ENCODE measurements around the gene YKT6.
A peak's percentile ranks its signal among the peaks of the same experiment; 100 is the strongest.

YKT6 gene

DNA sequence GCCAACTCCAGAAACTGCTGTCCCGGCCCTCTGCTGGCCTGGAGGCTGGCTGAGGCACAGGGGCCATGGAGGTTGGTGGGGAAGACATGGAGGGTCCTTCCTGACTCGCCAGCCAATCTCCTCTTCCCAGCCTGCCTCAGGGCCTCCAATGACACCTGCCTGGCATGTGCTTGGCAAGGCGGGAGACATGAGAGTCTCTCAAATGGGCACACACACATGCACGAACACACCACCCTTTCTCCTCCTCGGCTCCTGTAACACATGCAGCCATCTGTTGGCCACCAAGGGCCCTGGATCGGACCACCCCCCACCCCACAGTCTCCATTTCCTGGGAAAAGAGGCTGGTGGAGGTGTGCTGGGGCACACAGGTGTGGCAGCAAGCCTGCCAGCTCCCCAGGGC lies 56.4 kb downstream of the YKT6 start:
- TF ChIP-seq, protein P1, sequence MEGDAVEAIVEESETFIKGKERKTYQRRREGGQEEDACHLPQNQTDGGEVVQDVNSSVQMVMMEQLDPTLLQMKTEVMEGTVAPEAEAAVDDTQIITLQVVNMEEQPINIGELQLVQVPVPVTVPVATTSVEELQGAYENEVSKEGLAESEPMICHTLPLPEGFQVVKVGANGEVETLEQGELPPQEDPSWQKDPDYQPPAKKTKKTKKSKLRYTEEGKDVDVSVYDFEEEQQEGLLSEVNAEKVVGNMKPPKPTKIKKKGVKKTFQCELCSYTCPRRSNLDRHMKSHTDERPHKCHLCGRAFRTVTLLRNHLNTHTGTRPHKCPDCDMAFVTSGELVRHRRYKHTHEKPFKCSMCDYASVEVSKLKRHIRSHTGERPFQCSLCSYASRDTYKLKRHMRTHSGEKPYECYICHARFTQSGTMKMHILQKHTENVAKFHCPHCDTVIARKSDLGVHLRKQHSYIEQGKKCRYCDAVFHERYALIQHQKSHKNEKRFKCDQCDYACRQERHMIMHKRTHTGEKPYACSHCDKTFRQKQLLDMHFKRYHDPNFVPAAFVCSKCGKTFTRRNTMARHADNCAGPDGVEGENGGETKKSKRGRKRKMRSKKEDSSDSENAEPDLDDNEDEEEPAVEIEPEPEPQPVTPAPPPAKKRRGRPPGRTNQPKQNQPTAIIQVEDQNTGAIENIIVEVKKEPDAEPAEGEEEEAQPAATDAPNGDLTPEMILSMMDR (IDR thresholded peaks at IDR 0.05; ENCODE audit: low read depth, low read length, missing control alignments): no peak
- no peak for DNase-seq (ENCODE audit: extremely low read depth, low read depth)
- no peak overlapping the region for H3K4me3 ChIP-seq (replicated peaks; ENCODE audit: low read depth, low read length)

DNA sequence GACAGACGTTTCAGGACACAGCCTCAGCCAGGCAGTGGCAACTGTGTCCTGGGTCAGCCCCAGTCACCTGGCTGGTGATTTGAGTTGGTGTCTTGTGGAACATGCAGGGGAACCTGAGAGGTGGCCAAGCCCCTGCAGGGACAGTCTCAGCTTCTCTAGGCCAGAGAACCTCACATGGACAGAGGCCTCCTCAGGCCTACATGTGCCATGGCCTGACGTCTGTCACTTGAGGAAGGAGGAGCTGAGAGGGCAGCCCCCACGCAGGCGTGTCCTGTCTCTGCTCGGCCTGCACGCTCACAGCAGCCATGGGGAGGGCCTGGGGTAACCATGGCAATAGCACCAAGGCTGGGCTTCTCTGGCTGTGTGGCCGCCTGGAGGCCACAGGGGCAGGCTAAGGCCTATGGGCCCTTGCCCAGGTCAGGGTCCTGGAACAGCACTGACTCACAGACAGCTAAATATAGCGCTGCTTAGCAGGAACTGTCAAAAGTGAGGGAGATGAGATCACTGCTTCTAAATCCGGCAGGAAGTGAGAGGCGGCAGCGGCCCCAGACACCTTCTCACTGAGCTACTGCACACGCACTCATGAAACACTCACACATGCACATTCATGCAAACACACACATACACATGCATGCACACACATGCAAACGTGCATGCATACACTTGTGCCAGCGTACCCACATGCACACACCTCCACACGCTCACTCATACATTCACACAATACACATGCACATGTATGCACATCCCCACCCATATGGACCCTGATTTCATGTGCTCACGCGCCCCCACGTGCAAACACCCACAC lies 57.0 kb downstream of the YKT6 start:
- H3K4me3 ChIP-seq (replicated peaks; ENCODE audit: low read depth, low read length): no peak overlapping the region
- peak; percentile 77 for DNase-seq (ENCODE audit: extremely low read depth, low read depth)
- TF ChIP-seq, protein P1 (IDR thresholded peaks at IDR 0.05; ENCODE audit: low read depth, low read length, missing control alignments): no peak

DNA sequence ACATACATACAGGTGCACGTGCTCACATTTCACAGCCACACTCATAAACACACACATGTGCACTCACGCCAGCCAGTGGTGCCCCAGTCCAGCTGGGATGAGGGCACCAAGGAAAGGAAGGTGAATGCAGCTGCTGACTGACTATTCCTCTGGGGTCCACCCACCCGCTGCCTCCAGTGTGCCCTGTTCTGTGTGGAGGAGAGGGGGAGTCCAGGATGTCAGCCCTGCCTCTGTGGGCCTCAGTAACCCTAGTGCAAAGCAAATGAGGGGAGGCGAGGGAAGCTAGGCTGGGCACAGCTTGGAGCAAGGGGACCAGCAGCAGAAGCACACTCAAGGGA lies 57.6 kb downstream of the YKT6 start:
- H3K4me3 ChIP-seq (replicated peaks; ENCODE audit: low read depth, low read length): no peak overlapping the region
- TF ChIP-seq, protein P1 (IDR thresholded peaks at IDR 0.05; ENCODE audit: low read depth, low read length, missing control alignments): no peak
- DNase-seq (ENCODE audit: extremely low read depth, low read depth): no peak

DNA sequence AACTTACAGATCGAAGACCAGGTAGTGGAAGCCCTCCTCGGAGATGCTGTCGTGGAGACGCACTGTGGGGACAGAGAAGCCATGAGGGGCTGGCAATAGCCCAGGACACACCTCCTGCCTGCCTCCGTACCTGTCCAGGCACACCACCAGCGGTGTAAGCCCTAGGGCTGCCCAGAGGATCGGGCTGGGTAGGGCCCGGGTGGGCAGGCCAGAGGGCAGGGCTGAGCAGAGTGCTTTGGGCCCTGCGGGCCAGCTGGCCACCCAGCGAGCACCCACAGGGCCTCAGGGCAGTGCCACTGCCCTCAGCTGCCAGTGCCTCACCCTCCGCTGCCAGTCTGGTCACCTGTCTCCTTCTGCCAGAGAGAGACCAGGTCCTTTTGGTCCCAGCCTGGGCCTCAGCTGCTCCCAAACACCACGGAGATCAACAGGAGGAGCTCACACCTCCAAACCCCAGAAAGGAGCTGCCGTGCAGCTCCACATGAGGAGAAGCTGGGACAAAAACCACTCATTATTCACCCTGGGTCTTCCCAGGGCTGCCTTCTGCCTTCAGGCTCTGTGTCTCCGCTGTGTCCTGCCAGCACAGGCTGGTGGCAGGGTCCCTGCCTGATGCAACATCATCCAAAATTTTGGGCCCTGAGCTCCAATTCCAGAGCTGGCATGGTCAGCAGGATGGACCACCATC lies 58.2 kb downstream of the YKT6 start:
- TF ChIP-seq, protein P1 (IDR thresholded peaks at IDR 0.05; ENCODE audit: low read depth, low read length, missing control alignments): no peak
- H3K4me3 ChIP-seq (replicated peaks; ENCODE audit: low read depth, low read length): no peak overlapping the region
- no peak for DNase-seq (ENCODE audit: extremely low read depth, low read depth)

DNA sequence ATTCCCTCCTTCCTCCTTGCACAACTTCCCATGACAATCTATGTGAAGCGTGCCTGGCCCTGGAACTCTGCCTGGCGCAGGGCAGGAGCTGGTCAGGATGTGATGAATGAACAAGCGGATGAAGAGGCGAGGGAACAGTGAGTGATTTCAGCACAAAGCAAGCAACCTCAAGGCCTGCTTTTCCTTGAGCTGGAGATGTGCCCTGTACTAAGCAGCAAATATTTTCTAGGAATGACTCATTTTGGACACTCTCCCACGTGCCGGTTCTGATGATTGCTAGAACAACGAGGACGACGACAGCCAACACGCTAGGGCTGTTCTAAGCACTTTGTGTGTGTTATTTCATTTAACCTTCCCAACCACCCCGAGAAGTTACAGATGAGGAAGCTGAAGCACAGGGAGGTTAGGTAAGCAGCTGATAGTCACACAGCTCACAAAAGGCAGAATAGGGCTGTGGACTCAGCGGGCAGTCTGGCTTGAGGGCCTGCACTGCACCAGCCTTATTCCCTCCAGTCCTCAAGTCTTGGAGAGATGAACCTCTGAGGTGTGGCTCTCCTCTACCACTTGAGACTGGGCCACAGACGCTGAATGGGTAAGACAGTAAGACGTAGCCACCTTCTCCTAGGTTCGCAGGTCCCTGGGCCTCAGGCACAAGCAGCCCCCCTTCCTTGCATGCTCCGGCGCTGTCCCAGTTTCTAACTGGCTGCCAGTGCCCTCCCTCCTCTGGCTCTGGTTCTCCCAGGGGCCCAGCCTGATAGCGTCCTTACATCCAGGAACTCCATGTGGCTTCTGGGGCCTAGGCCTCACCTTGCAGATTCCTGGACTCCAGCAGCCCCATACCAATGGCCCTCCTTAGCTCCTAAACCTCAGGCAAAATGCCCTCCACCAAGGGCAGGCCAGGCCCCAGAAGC lies 59.0 kb downstream of the YKT6 start:
- peak; percentile 66 for DNase-seq (ENCODE audit: extremely low read depth, low read depth)
- TF ChIP-seq, protein P1 (IDR thresholded peaks at IDR 0.05; ENCODE audit: low read depth, low read length, missing control alignments): no peak
- no peak overlapping the region for H3K4me3 ChIP-seq (replicated peaks; ENCODE audit: low read depth, low read length)

DNA sequence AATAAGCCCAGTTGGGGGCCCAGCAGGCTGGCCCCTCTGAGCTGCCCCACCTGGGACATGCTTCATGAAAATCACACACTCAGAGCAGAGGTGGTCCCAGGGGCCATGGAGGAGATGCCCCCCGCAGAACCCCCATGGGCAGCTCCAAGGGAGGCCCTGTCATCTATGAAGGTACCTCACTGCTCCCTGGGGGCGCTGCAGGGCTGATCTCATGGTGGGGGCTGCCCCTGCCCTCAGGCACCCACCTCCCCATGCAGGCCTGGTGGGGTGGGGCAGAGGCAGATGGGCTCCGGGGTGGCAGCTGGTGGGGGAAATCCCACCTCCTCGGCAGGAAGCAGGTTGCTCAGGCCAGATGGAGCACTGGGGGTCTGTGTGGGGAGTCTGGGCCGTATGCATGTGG lies 60.5 kb downstream of the YKT6 start:
- no peak for DNase-seq (ENCODE audit: extremely low read depth, low read depth)
- H3K4me3 ChIP-seq (replicated peaks; ENCODE audit: low read depth, low read length): no peak overlapping the region
- TF ChIP-seq, protein P1 (IDR thresholded peaks at IDR 0.05; ENCODE audit: low read depth, low read length, missing control alignments): no peak

Measured in HFF-Myc (cell line).